Measurements from ENCODE around the gene ZNHIT6.

The ZNHIT6 gene

DNA sequence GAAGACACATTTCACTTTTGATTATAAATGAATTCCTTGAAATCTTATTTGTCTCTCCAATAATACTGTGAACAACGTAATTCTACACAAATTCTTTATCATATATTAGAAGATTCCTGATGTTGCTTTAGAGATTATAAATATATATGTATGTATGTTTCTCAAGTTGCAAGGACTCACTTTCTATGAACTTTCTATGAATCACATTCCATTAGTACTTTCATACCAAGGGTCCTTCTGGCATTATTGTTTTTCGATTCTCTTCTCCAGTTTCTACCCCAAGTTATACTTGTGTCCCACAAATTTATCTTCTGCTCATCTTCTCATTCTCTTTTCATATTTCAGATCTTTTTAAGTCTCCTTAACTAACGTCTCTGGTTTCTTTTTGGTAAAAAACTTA is 55.9 kb downstream of the ZNHIT6 start:
- TF ChIP-seq SIN3A (IDR thresholded peaks at IDR 0.05; ENCODE audit: borderline replicate concordance, insufficient read depth, low read length) (no peak), TAF1 (IDR thresholded peaks at IDR 0.05; ENCODE audit: borderline replicate concordance, insufficient read depth, low read length) (no peak), POLR2AphosphoS5 (IDR thresholded peaks at IDR 0.05; ENCODE audit: low read depth, low read length) (no peak), FOXP2 (optimal IDR thresholded peaks at IDR 0.05; ENCODE audit: borderline replicate concordance, extremely low read depth, extremely low read length, insufficient read depth) (no peak)
- TF ChIP-seq, protein P1, sequence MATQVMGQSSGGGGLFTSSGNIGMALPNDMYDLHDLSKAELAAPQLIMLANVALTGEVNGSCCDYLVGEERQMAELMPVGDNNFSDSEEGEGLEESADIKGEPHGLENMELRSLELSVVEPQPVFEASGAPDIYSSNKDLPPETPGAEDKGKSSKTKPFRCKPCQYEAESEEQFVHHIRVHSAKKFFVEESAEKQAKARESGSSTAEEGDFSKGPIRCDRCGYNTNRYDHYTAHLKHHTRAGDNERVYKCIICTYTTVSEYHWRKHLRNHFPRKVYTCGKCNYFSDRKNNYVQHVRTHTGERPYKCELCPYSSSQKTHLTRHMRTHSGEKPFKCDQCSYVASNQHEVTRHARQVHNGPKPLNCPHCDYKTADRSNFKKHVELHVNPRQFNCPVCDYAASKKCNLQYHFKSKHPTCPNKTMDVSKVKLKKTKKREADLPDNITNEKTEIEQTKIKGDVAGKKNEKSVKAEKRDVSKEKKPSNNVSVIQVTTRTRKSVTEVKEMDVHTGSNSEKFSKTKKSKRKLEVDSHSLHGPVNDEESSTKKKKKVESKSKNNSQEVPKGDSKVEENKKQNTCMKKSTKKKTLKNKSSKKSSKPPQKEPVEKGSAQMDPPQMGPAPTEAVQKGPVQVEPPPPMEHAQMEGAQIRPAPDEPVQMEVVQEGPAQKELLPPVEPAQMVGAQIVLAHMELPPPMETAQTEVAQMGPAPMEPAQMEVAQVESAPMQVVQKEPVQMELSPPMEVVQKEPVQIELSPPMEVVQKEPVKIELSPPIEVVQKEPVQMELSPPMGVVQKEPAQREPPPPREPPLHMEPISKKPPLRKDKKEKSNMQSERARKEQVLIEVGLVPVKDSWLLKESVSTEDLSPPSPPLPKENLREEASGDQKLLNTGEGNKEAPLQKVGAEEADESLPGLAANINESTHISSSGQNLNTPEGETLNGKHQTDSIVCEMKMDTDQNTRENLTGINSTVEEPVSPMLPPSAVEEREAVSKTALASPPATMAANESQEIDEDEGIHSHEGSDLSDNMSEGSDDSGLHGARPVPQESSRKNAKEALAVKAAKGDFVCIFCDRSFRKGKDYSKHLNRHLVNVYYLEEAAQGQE (IDR thresholded peaks at IDR 0.05; ENCODE audit: insufficient read depth in 1 of 2, low read depth in 2 of 2, low read length in 2 of 2) = no peak

DNA sequence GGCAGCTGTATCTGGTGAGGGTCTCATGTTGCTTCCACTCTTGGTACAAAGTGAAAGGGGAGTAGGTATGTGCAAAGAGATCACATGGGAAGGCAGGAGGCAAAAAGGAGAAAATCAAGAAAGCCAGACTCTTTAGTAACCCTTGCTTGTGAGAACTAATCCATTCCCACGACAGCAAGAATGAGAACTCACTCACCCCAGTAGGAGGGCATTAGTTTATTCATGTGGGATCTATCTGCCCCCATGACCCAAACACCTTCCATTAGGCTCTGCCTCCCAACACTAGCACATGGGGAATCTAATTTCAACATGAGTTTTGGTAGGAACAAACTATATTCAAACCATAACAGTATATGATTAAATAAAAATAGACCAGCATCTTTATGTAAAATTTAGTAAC is 57.6 kb downstream of the ZNHIT6 start:
- TF ChIP-seq, protein P1 (IDR thresholded peaks at IDR 0.05; ENCODE audit: insufficient read depth in 1 of 2, low read depth in 2 of 2, low read length in 2 of 2) = no peak
- TF ChIP-seq TAF1 (IDR thresholded peaks at IDR 0.05; ENCODE audit: borderline replicate concordance, insufficient read depth, low read length) (no peak), SIN3A (IDR thresholded peaks at IDR 0.05; ENCODE audit: borderline replicate concordance, insufficient read depth, low read length) (no peak), FOXP2 (optimal IDR thresholded peaks at IDR 0.05; ENCODE audit: borderline replicate concordance, extremely low read depth, extremely low read length, insufficient read depth) (no peak), POLR2AphosphoS5 (IDR thresholded peaks at IDR 0.05; ENCODE audit: low read depth, low read length) (no peak)

DNA sequence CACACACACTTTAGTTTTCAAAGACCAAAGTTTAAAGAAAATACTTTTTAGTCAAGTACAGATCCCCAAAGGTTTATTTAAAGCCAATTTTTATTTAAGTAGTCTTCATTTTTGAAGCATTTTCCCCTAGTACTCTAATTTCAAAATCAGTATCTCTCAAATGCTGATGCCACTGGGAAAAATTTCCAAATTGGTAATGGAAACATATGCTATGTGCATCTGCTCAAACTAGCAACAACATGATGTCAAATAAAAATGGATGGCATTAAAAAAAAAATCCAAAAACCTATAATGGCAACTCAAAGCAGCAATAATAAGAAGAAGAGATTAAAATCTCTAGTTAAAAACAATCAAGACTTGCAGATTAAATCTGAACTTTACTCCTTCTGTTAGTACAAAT is 58.6 kb downstream of the ZNHIT6 start:
- no peak for TF ChIP-seq FOXP2 (optimal IDR thresholded peaks at IDR 0.05; ENCODE audit: borderline replicate concordance, extremely low read depth, extremely low read length, insufficient read depth)
- TF ChIP-seq POLR2AphosphoS5 (IDR thresholded peaks at IDR 0.05; ENCODE audit: low read depth, low read length) = no peak
- TF ChIP-seq TAF1 (IDR thresholded peaks at IDR 0.05; ENCODE audit: borderline replicate concordance, insufficient read depth, low read length) = no peak
- TF ChIP-seq SIN3A (IDR thresholded peaks at IDR 0.05; ENCODE audit: borderline replicate concordance, insufficient read depth, low read length) = no peak
- TF ChIP-seq, protein P1 (IDR thresholded peaks at IDR 0.05; ENCODE audit: insufficient read depth in 1 of 2, low read depth in 2 of 2, low read length in 2 of 2) = no peak

DNA sequence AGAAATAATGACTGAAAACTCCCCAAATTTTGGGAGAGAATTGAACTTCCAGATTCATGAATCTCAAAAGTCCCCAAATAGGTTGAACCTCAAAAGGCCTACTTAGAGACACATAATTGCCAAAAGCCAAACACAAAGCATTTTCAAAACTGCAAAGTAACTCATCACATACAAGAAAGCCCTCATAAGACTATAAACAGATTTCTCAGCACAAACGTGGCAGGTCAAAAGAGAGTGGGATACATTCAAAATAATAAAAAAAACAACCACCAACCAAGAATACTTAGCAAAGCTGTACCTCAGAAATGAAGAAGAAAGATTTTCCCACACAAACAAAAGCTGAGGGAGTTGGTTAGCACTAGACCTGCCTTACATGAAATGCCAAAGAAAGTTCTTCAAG is 69.8 kb downstream of the ZNHIT6 start:
- no peak for TF ChIP-seq SIN3A (IDR thresholded peaks at IDR 0.05; ENCODE audit: borderline replicate concordance, insufficient read depth, low read length)
- no peak for TF ChIP-seq POLR2AphosphoS5 (IDR thresholded peaks at IDR 0.05; ENCODE audit: low read depth, low read length)
- no peak for TF ChIP-seq TAF1 (IDR thresholded peaks at IDR 0.05; ENCODE audit: borderline replicate concordance, insufficient read depth, low read length)
- TF ChIP-seq FOXP2 (optimal IDR thresholded peaks at IDR 0.05; ENCODE audit: borderline replicate concordance, extremely low read depth, extremely low read length, insufficient read depth) = no peak
- TF ChIP-seq, protein P1 (IDR thresholded peaks at IDR 0.05; ENCODE audit: insufficient read depth in 1 of 2, low read depth in 2 of 2, low read length in 2 of 2) = no peak

DNA sequence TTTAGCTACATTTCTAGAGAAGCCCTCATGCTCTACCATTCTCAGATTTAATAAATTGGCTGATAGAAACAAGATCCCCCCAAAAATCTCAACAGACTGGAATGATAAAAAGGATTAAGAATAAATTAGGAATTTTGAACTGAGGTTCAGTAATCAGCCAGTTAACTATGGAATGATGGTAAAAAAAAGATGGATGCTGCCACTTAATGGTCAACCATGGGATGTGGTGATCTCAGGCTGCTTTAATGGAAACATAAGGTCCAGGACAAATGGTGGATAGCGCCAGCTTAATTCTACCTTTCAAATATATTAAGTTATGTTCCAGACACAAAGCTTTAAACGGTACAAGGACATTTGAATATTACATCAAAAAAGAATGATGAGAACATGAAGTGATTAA is 77.7 kb downstream of the ZNHIT6 start:
- TF ChIP-seq, protein P1 (IDR thresholded peaks at IDR 0.05; ENCODE audit: insufficient read depth in 1 of 2, low read depth in 2 of 2, low read length in 2 of 2) = no peak
- no peak for TF ChIP-seq SIN3A (IDR thresholded peaks at IDR 0.05; ENCODE audit: borderline replicate concordance, insufficient read depth, low read length)
- TF ChIP-seq FOXP2 (optimal IDR thresholded peaks at IDR 0.05; ENCODE audit: borderline replicate concordance, extremely low read depth, extremely low read length, insufficient read depth) = no peak
- TF ChIP-seq TAF1 (IDR thresholded peaks at IDR 0.05; ENCODE audit: borderline replicate concordance, insufficient read depth, low read length) = no peak
- no peak for TF ChIP-seq POLR2AphosphoS5 (IDR thresholded peaks at IDR 0.05; ENCODE audit: low read depth, low read length)

Measured in PFSK-1 (cell line).